K562 (cell line): ENCODE data around the gene MKNK2. TPM values are rescaled to one million over a fixed set of nuclear protein-coding genes. Genes with fewer than 3 reads are reported as not detected.

ENCODE experiments used
- CSDE1 ChIP-seq, 2 experiments: fragments of 450-650 bp; IDR thresholded peaks; 2 replicates each; pipeline ENCODE4 v1.6.1; 2016; ENCODE audit warnings: mild to moderate bottlenecking in 1 of 2
- HMG20B ChIP-seq: fragments of 250-450 bp; sonication (Bioruptor Pico); IDR thresholded peaks from 2 replicates; pipeline ENCODE4 v1.5.0; 2021; ENCODE audit warnings: mild to moderate bottlenecking
- JUNB ChIP-seq: fragments of 450-650 bp; formaldehyde crosslinking; conservative IDR thresholded peaks from 2 replicates; pipeline ENCODE4 v1.4.0; 2020; ENCODE audit warnings: mild to moderate bottlenecking
- JUND ChIP-seq, 2 experiments: IDR thresholded peaks; 2 replicates in 1 of 2; 3 replicates in 1 of 2; pipeline ENCODE4 v1.6.1; 2011; ENCODE audit warnings: borderline replicate concordance in 2 of 2, low read depth in 2 of 2, low read length in 2 of 2, improper control_type of control experiment in 1 of 2, missing biosample characterization in 1 of 2, missing genetic modification characterization in 1 of 2, missing genetic modification reagents in 1 of 2
- KDM2B ChIP-seq: fragments of 250-450 bp; sonication (Bioruptor Pico); IDR thresholded peaks from 2 replicates; pipeline ENCODE4 v1.8.0; 2021; ENCODE audit warnings: mild to moderate bottlenecking, moderate library complexity
- MCM7 ChIP-seq, 2 experiments: fragments of 450-650 bp; IDR thresholded peaks; 2 replicates each; pipeline ENCODE4 v1.6.1; 2016 to 2018
- MTA2 ChIP-seq: fragments of 450-650 bp; IDR thresholded peaks from 2 replicates; pipeline ENCODE4 v1.6.1; 2016; ENCODE audit warnings: low read depth
- PHF20 ChIP-seq: fragments of 450-650 bp; IDR thresholded peaks from 2 replicates; pipeline ENCODE4 v1.6.1; 2018; ENCODE audit not compliant: partially characterized antibody
- POLR3A ChIP-seq: IDR thresholded peaks from 2 replicates; pipeline ENCODE4 v1.6.1; 2011; ENCODE audit warnings: borderline replicate concordance, mild to moderate bottlenecking, moderate library complexity; ENCODE audit not compliant: insufficient read length, insufficient read depth; ENCODE audit errors: extremely low read depth
- SMARCA4 ChIP-seq: fragments of 450-650 bp; IDR thresholded peaks from 2 replicates; pipeline ENCODE4 v1.6.1; 2016
- TOE1 ChIP-seq, 2 experiments: fragments of 450-650 bp in 1 of 2; sonication (generic) in 1 of 2; formaldehyde crosslinking in 1 of 2; IDR thresholded peaks; 2 replicates each; pipeline versions ENCODE4 v1.7.1 to v1.8.0; 2016 to 2022; ENCODE audit warnings: borderline replicate concordance in 2 of 2, mild to moderate bottlenecking in 2 of 2, antibody characterized with exemption in 1 of 2, inconsistent platforms in 1 of 2, low read depth in 1 of 2, missing genetic modification reagents in 1 of 2, moderate library complexity in 1 of 2
- ZFP30 ChIP-seq: fragments of 250-450 bp; sonication (Bioruptor Pico); IDR thresholded peaks from 2 replicates; pipeline ENCODE4 v1.8.0; 2022; ENCODE audit warnings: moderate library complexity, mild to moderate bottlenecking, inconsistent platforms, borderline replicate concordance
- ZNF134 ChIP-seq: fragments of 250-450 bp; sonication (Bioruptor Pico); conservative IDR thresholded peaks from 2 replicates; pipeline ENCODE4 v1.4.0; 2020
- ZNF174 ChIP-seq: fragments of 250-450 bp; sonication (Bioruptor Pico); IDR thresholded peaks from 2 replicates; pipeline ENCODE4 v1.4.0; 2020; ENCODE audit warnings: mild to moderate bottlenecking
- ZNF212 ChIP-seq: fragments of 450-650 bp; formaldehyde crosslinking; IDR thresholded peaks from 2 replicates; pipeline ENCODE4 v1.4.0; 2020; ENCODE audit warnings: mild to moderate bottlenecking
- ZNF316 ChIP-seq: fragments of 450-650 bp; IDR thresholded peaks from 2 replicates; pipeline ENCODE4 v1.6.1; 2016
- ZNF696 ChIP-seq: fragments of 250-450 bp; sonication (Bioruptor Pico); conservative IDR thresholded peaks from 2 replicates; pipeline ENCODE4 v1.4.0; 2020; ENCODE audit warnings: mild to moderate bottlenecking, moderate library complexity
- ZNF785 ChIP-seq: fragments of 250-450 bp; sonication (Bioruptor Pico); IDR thresholded peaks from 2 replicates; pipeline ENCODE4 v1.4.0; 2020; ENCODE audit warnings: mild to moderate bottlenecking
- polyA plus RNA-seq, 8 experiments: library from polyadenylated mRNA; depleted of rRNA in 4 of 8; stranded (reverse) in 5 of 8; unstranded in 3 of 8; fragments of >200 nt; fragmentation: Nextera tagmentation in 2 of 8; fragmentation: Illumina TruSeq in 1 of 8; extraction: Ambion mirVana in 2 of 8; extraction: Trizol in 1 of 8; gene quantifications; 2 replicates each; pipeline versions ENCODE4 v1.2.1 to v1.2.3, GENCODE V29; 2011 to 2014; ENCODE audit warnings: inconsistent platforms in 1 of 8, missing spikeins in 1 of 8
- total RNA-seq, 7 experiments: library from RNA; depleted of rRNA in 6 of 7; stranded (reverse); fragments of >200 nt in 6 of 7; fragmentation: Illumina TruSeq in 2 of 7; extraction: Trizol in 2 of 7; gene quantifications; 2 replicates each; pipeline versions ENCODE4 v1.2.1 to v1.2.3, GENCODE V29; 2011 to 2021; ENCODE audit warnings: low replicate concordance in 1 of 7
- TF ChIP-seq, protein P1 (sequence below): IDR thresholded peaks from 2 replicates; pipeline ENCODE4 v1.6.1; 2011; ENCODE audit warnings: borderline replicate concordance, low read depth, mild to moderate bottlenecking, moderate library complexity, low read length; ENCODE audit not compliant: insufficient read depth, poor library complexity, severe bottlenecking
- TF ChIP-seq, protein P2 (sequence below): sonication (generic); formaldehyde crosslinking; IDR thresholded peaks from 2 replicates; pipeline ENCODE4 v1.8.0; 2022; ENCODE audit warnings: missing genetic modification reagents, mild to moderate bottlenecking, borderline replicate concordance
- TF ChIP-seq, protein P3 (sequence below): fragments of 450-650 bp; IDR thresholded peaks from 2 replicates; pipeline ENCODE4 v1.6.1; 2016; ENCODE audit warnings: borderline replicate concordance
- TF ChIP-seq, protein P4 (sequence below): fragments of 150-350 bp; conservative IDR thresholded peaks from 2 replicates; pipeline ENCODE4 v1.6.1; 2014; ENCODE audit warnings: low read length

MKNK2 gene
- total and polyA plus RNA-seq, 9 of the 15 experiments (the other 6 are each of a cell fraction or from before 2014, with no cell fraction given), result 5.1 to 191 (median 51.9) TPM

DNA sequence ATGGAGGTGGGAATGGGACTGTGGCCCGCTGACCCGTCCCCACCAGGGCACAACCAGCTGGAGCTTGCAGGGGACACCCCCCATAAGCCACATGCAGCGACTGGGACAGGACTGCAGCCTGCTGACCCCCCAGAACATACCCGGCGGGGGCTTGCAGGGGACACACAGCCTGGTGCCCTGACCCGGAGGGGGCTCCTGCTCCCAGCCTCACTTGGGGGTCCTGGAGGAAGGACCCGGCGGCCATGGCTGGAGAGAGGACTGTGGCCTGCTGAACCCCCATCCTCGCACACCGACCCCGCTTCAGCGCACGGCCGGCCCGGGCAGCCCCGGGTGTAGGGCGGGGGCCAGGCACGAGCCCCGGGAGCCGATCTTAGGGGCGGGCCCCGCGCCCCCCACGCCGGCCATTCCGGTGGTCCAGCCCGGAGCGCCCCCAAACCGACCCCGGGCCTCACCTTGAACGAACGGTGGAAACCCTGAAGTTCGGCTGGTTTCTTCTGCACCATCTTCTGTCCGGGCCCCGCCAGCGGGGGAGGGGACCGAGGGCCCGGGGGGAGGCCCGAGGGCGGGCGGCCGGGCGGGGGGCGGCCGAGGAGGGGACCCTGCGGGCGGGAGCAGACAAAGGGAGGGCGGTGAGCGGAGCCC is 574 bp downstream of the MKNK2 start (continued):
- TF ChIP-seq, protein P1, sequence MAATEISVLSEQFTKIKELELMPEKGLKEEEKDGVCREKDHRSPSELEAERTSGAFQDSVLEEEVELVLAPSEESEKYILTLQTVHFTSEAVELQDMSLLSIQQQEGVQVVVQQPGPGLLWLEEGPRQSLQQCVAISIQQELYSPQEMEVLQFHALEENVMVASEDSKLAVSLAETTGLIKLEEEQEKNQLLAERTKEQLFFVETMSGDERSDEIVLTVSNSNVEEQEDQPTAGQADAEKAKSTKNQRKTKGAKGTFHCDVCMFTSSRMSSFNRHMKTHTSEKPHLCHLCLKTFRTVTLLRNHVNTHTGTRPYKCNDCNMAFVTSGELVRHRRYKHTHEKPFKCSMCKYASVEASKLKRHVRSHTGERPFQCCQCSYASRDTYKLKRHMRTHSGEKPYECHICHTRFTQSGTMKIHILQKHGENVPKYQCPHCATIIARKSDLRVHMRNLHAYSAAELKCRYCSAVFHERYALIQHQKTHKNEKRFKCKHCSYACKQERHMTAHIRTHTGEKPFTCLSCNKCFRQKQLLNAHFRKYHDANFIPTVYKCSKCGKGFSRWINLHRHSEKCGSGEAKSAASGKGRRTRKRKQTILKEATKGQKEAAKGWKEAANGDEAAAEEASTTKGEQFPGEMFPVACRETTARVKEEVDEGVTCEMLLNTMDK, result no peak
- TF ChIP-seq ZNF785 (CRISPR knock-in tag) (no peak), TOE1 (IDR thresholded peaks at IDR 0.05; ENCODE audit: borderline replicate concordance) (no peak), TOE1 (CRISPR knock-in tag; IDR thresholded peaks at IDR 0.05; ENCODE audit: borderline replicate concordance, low read depth) (no peak), MCM7 (IDR thresholded peaks at IDR 0.05) (no peak), POLR3A (no peak), ZNF134 (CRISPR knock-in tag) (no peak), SMARCA4 (no peak), ZFP30 (no peak), ZNF212 (CRISPR knock-in tag) (no peak), PHF20 (no peak), CSDE1 (IDR thresholded peaks at IDR 0.05) (no peak), MTA2 (no peak), ZNF696 (no peak), JUNB (CRISPR knock-in tag) (no peak), ZNF174 (CRISPR knock-in tag) (no peak), HMG20B (CRISPR knock-in tag) (no peak), JUND (IDR thresholded peaks at IDR 0.05; ENCODE audit: borderline replicate concordance, low read depth, low read length) (no peak), JUND (tag; IDR thresholded peaks at IDR 0.05; ENCODE audit: borderline replicate concordance, low read depth, low read length) (no peak), KDM2B (CRISPR knock-in tag) (no peak), ZNF316 (no peak)
- TF ChIP-seq, protein P2, sequence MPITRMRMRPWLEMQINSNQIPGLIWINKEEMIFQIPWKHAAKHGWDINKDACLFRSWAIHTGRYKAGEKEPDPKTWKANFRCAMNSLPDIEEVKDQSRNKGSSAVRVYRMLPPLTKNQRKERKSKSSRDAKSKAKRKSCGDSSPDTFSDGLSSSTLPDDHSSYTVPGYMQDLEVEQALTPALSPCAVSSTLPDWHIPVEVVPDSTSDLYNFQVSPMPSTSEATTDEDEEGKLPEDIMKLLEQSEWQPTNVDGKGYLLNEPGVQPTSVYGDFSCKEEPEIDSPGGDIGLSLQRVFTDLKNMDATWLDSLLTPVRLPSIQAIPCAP (CRISPR knock-in tag), result no peak
- TF ChIP-seq, protein P3, sequence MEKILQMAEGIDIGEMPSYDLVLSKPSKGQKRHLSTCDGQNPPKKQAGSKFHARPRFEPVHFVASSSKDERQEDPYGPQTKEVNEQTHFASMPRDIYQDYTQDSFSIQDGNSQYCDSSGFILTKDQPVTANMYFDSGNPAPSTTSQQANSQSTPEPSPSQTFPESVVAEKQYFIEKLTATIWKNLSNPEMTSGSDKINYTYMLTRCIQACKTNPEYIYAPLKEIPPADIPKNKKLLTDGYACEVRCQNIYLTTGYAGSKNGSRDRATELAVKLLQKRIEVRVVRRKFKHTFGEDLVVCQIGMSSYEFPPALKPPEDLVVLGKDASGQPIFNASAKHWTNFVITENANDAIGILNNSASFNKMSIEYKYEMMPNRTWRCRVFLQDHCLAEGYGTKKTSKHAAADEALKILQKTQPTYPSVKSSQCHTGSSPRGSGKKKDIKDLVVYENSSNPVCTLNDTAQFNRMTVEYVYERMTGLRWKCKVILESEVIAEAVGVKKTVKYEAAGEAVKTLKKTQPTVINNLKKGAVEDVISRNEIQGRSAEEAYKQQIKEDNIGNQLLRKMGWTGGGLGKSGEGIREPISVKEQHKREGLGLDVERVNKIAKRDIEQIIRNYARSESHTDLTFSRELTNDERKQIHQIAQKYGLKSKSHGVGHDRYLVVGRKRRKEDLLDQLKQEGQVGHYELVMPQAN, result no peak
- TF ChIP-seq, protein P4, sequence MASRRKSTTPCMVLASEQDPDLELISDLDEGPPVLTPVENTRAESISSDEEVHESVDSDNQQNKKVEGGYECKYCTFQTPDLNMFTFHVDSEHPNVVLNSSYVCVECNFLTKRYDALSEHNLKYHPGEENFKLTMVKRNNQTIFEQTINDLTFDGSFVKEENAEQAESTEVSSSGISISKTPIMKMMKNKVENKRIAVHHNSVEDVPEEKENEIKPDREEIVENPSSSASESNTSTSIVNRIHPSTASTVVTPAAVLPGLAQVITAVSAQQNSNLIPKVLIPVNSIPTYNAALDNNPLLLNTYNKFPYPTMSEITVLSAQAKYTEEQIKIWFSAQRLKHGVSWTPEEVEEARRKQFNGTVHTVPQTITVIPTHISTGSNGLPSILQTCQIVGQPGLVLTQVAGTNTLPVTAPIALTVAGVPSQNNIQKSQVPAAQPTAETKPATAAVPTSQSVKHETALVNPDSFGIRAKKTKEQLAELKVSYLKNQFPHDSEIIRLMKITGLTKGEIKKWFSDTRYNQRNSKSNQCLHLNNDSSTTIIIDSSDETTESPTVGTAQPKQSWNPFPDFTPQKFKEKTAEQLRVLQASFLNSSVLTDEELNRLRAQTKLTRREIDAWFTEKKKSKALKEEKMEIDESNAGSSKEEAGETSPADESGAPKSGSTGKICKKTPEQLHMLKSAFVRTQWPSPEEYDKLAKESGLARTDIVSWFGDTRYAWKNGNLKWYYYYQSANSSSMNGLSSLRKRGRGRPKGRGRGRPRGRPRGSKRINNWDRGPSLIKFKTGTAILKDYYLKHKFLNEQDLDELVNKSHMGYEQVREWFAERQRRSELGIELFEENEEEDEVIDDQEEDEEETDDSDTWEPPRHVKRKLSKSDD, result no peak
